HEK293 (cell line): Measurements from ENCODE around the gene DEFB113.

Experiments used
- CTCF ChIA-PET: fragments of 350-600 bp; formaldehyde crosslinking; extraction: SDS; loops from one replicate; lab custom pipeline; 2021; ENCODE audit warnings: antibody characterized with exemption; lab: Yijun Ruan, JAX
- POLR2A ChIA-PET: fragments of 300-600 bp; formaldehyde crosslinking; extraction: SDS; loops from one replicate; lab custom pipeline; 2020; ENCODE audit warnings: antibody characterized with exemption, inconsistent platforms; lab: Yijun Ruan, JAX
- H3K27ac ChIP-seq: fragments of 200-500 bp; sonication (Bioruptor generic); 2 replicates; pipeline ENCODE4 v1.5.1; 2014; ENCODE audit warnings: low read depth, low read length, control low read depth, inconsistent platforms; ENCODE audit errors: extremely low read depth
- H3K36me3 ChIP-seq, 2 experiments: fragments of 200-500 bp in 1 of 2; sonication (Bioruptor generic) in 1 of 2; 1 replicate in 1 of 2; 2 replicates in 1 of 2; pipeline ENCODE4 v1.5.1; 2014 to 2017; ENCODE audit warnings: inconsistent platforms in 2 of 2, low read length in 2 of 2; ENCODE audit not compliant: control insufficient read depth in 2 of 2, insufficient read depth in 1 of 2
- H3K4me1 ChIP-seq: fragments of 200-500 bp; sonication (Bioruptor generic); 2 replicates; pipeline ENCODE4 v1.5.1; 2014; ENCODE audit warnings: mild to moderate bottlenecking, low read length, inconsistent platforms; ENCODE audit not compliant: control insufficient read depth, insufficient read depth
- H3K4me3 ChIP-seq: 2 replicates; pipeline ENCODE4 v1.5.1; 2011; ENCODE audit warnings: low read depth, mild to moderate bottlenecking, control low read depth, low read length, moderate library complexity
- H3K9me3 ChIP-seq: fragments of 200-500 bp; sonication (Bioruptor generic); 2 replicates; pipeline ENCODE4 v1.5.1; 2014; ENCODE audit warnings: low read depth, low read length, inconsistent platforms; ENCODE audit not compliant: control insufficient read depth, insufficient read depth
- GLIS2 ChIP-seq: fragments of 450-650 bp; formaldehyde crosslinking; IDR thresholded peaks from 2 replicates; pipeline ENCODE4 v1.5.1; 2016; ENCODE audit warnings: missing biosample characterization, missing genetic modification characterization
- HOXA7 ChIP-seq: sonication (generic); formaldehyde crosslinking; IDR thresholded peaks from 2 replicates; pipeline ENCODE4 v1.8.1; 2022; ENCODE audit warnings: missing genetic modification reagents, borderline replicate concordance
- HOXC10 ChIP-seq: sonication (generic); formaldehyde crosslinking; IDR thresholded peaks from 2 replicates; pipeline ENCODE4 v1.8.1; 2023; ENCODE audit warnings: mild to moderate bottlenecking, missing genetic modification reagents
- IKZF3 ChIP-seq: fragments of 450-650 bp; IDR thresholded peaks from 2 replicates; pipeline ENCODE4 v1.5.0; 2018; ENCODE audit warnings: missing biosample characterization, mild to moderate bottlenecking, missing genetic modification characterization, moderate library complexity
- KLF10 ChIP-seq: fragments of 450-650 bp; IDR thresholded peaks from 2 replicates; pipeline ENCODE4 v1.5.1; 2018; ENCODE audit warnings: missing biosample characterization, mild to moderate bottlenecking, missing genetic modification characterization
- KLF7 ChIP-seq: fragments of 450-650 bp; formaldehyde crosslinking; IDR thresholded peaks from 2 replicates; pipeline ENCODE4 v1.5.1; 2016; ENCODE audit warnings: missing biosample characterization, missing genetic modification characterization, borderline replicate concordance
- MEIS1 ChIP-seq: sonication (generic); formaldehyde crosslinking; IDR thresholded peaks from 2 replicates; pipeline ENCODE4 v1.8.1; 2022; ENCODE audit warnings: missing genetic modification reagents, mild to moderate bottlenecking, borderline replicate concordance
- PATZ1 ChIP-seq: fragments of 450-650 bp; formaldehyde crosslinking; IDR thresholded peaks from 2 replicates; pipeline ENCODE4 v1.5.1; 2016; ENCODE audit warnings: missing biosample characterization, missing genetic modification characterization
- PBX3 ChIP-seq: sonication (generic); formaldehyde crosslinking; IDR thresholded peaks from 2 replicates; pipeline ENCODE4 v1.8.1; 2022; ENCODE audit warnings: mild to moderate bottlenecking, moderate library complexity, missing genetic modification reagents
- PRDM1 ChIP-seq: fragments of 450-650 bp; formaldehyde crosslinking; IDR thresholded peaks from 2 replicates; pipeline ENCODE4; 2016; ENCODE audit warnings: missing biosample characterization, missing genetic modification characterization
- ZFP3 ChIP-seq: fragments of 450-650 bp; formaldehyde crosslinking; IDR thresholded peaks from 2 replicates; pipeline ENCODE4 v1.5.1; 2016; ENCODE audit warnings: low read depth, missing biosample characterization, missing genetic modification characterization
- ZIC2 ChIP-seq: fragments of 450-650 bp; formaldehyde crosslinking; IDR thresholded peaks from 2 replicates; pipeline ENCODE4 v1.5.1; 2016; ENCODE audit warnings: missing biosample characterization, missing genetic modification characterization
- ZNF10 ChIP-seq: fragments of 450-650 bp; formaldehyde crosslinking; IDR thresholded peaks from 2 replicates; pipeline ENCODE4 v1.5.1; 2017; ENCODE audit warnings: missing biosample characterization, missing genetic modification characterization
- ZNF132 ChIP-seq: fragments of 450-650 bp; formaldehyde crosslinking; IDR thresholded peaks from 2 replicates; pipeline ENCODE4 v1.5.1; 2017; ENCODE audit warnings: missing biosample characterization, missing genetic modification characterization, borderline replicate concordance
- ZNF155 ChIP-seq: fragments of 450-650 bp; formaldehyde crosslinking; IDR thresholded peaks from 2 replicates; pipeline ENCODE4 v1.5.1; 2016; ENCODE audit warnings: missing biosample characterization, missing genetic modification characterization
- ZNF175 ChIP-seq: fragments of 450-650 bp; formaldehyde crosslinking; IDR thresholded peaks from 2 replicates; pipeline ENCODE4 v1.5.1; 2016; ENCODE audit warnings: missing biosample characterization, missing genetic modification characterization
- ZNF223 ChIP-seq: fragments of 450-650 bp; formaldehyde crosslinking; IDR thresholded peaks from 2 replicates; pipeline ENCODE4 v1.5.1; 2016; ENCODE audit warnings: missing biosample characterization, missing genetic modification characterization
- ZNF24 ChIP-seq: fragments of 450-650 bp; formaldehyde crosslinking; IDR thresholded peaks from 2 replicates; pipeline ENCODE4 v1.5.1; 2016; ENCODE audit warnings: missing biosample characterization, missing genetic modification characterization
- ZNF350 ChIP-seq: fragments of 450-650 bp; formaldehyde crosslinking; IDR thresholded peaks from 2 replicates; pipeline ENCODE4 v1.5.0; 2017; ENCODE audit warnings: missing biosample characterization, mild to moderate bottlenecking, missing genetic modification characterization
- ZNF423 ChIP-seq: fragments of 450-650 bp; formaldehyde crosslinking; IDR thresholded peaks from 2 replicates; pipeline ENCODE4 v1.5.1; 2016; ENCODE audit warnings: missing biosample characterization, missing genetic modification characterization
- ZNF488 ChIP-seq: fragments of 450-650 bp; formaldehyde crosslinking; IDR thresholded peaks from 2 replicates; pipeline ENCODE4 v1.5.1; 2016; ENCODE audit warnings: missing biosample characterization, missing genetic modification characterization
- ZNF501 ChIP-seq: fragments of 450-650 bp; formaldehyde crosslinking; IDR thresholded peaks from 2 replicates; pipeline ENCODE4 v1.5.1; 2016; ENCODE audit warnings: missing biosample characterization, missing genetic modification characterization
- ZNF548 ChIP-seq: fragments of 450-650 bp; formaldehyde crosslinking; IDR thresholded peaks from 2 replicates; pipeline ENCODE4 v1.5.1; 2016; ENCODE audit warnings: missing biosample characterization, missing genetic modification characterization
- ZNF549 ChIP-seq: fragments of 450-650 bp; IDR thresholded peaks from 2 replicates; pipeline ENCODE4 v1.5.1; 2018; ENCODE audit warnings: missing biosample characterization, missing genetic modification characterization, mild to moderate bottlenecking, inconsistent platforms, moderate library complexity
- ZNF561 ChIP-seq: fragments of 450-650 bp; IDR thresholded peaks from 2 replicates; pipeline ENCODE4 v1.5.1; 2018; ENCODE audit warnings: missing biosample characterization, missing genetic modification characterization, borderline replicate concordance
- ZNF596 ChIP-seq: fragments of 450-650 bp; IDR thresholded peaks from 2 replicates; pipeline ENCODE4 v1.5.0; 2018; ENCODE audit warnings: missing biosample characterization, mild to moderate bottlenecking, missing genetic modification characterization, moderate library complexity
- ZNF629 ChIP-seq: fragments of 450-650 bp; formaldehyde crosslinking; IDR thresholded peaks from 2 replicates; pipeline ENCODE4 v1.5.1; 2017; ENCODE audit warnings: missing biosample characterization, missing genetic modification characterization
- ZNF660 ChIP-seq: fragments of 450-650 bp; IDR thresholded peaks from 2 replicates; pipeline ENCODE4 v1.5.1; 2018; ENCODE audit warnings: missing biosample characterization, mild to moderate bottlenecking, missing genetic modification characterization
- ZNF830 ChIP-seq: fragments of 450-650 bp; IDR thresholded peaks from 2 replicates; pipeline ENCODE4 v1.5.0; 2018; ENCODE audit warnings: missing biosample characterization, missing genetic modification characterization, low read depth, mild to moderate bottlenecking, moderate library complexity

DEFB113 gene

GRCh38 chr6:49980898-49981297 lies 11.5 kb upstream of the DEFB113 start:
- POLR2A ChIA-PET: no interaction called here
- H3K9me3 ChIP-seq: no peaks in the 10 kb centered on the region
- no peaks in the 10 kb centered on the region for H3K36me3 ChIP-seq
- H3K4me1 ChIP-seq: no peaks in the 10 kb centered on the region
- CTCF ChIA-PET: interaction anchor here (0.7 to 1.1 kb wide), 2 partner anchors 12 to 113 kb away, joined by 3 to 4 read pairs; no protein-coding TSS in a partner anchor
- no peak overlapping the region for H3K4me3 ChIP-seq
- no peak overlapping the region for H3K27ac ChIP-seq
- TF ChIP-seq MEIS1: no peak
- TF ChIP-seq GLIS2 (tag by site-specific recombination): no peak
- TF ChIP-seq ZNF175: no peak
- TF ChIP-seq PATZ1 (tag by site-specific recombination): no peak
- no peak for TF ChIP-seq ZNF501 (tag by site-specific recombination)
- no peak for TF ChIP-seq ZNF596
- no peak for TF ChIP-seq ZNF660 (tag by site-specific recombination)
- no peak for TF ChIP-seq ZNF561
- no peak for TF ChIP-seq ZNF830 (tag by site-specific recombination)
- no peak for TF ChIP-seq PRDM1 (tag by site-specific recombination)
- TF ChIP-seq HOXA7 (CRISPR knock-in tag): no peak
- TF ChIP-seq ZNF548: no peak
- TF ChIP-seq ZNF223 (tag by site-specific recombination): no peak
- no peak for TF ChIP-seq ZNF155 (tag by site-specific recombination)
- no peak for TF ChIP-seq KLF10
- no peak for TF ChIP-seq ZNF549 (tag by site-specific recombination)
- TF ChIP-seq ZNF629: no peak
- no peak for TF ChIP-seq IKZF3 (tag by site-specific recombination)
- TF ChIP-seq KLF7 (tag by site-specific recombination): no peak

GRCh38 chr6:49979584-49979983 lies 10.2 kb upstream of the DEFB113 start:
- H3K27ac ChIP-seq: no peak overlapping the region
- ChIA-PET POLR2A (no interaction called here), CTCF (interaction anchor here (0.6 to 1.1 kb wide), 2 partner anchors 20 to 686 kb away, joined by 4 read pairs; no protein-coding TSS in a partner anchor)
- TF ChIP-seq HOXC10 (CRISPR knock-in tag) (no peak), IKZF3 (tag by site-specific recombination) (no peak), ZFP3 (tag by site-specific recombination) (no peak), ZNF24 (tag by site-specific recombination) (no peak), PBX3 (no peak), ZIC2 (tag by site-specific recombination) (no peak), ZNF132 (no peak), ZNF488 (tag by site-specific recombination) (no peak), ZNF423 (tag by site-specific recombination) (no peak), ZNF350 (tag by site-specific recombination) (no peak), ZNF10 (tag by site-specific recombination) (no peak)
- H3K4me1 ChIP-seq: no peaks in the 10 kb centered on the region
- no peaks in the 10 kb centered on the region for H3K9me3 ChIP-seq
- H3K36me3 ChIP-seq: no peaks in the 10 kb centered on the region
- H3K4me3 ChIP-seq: no peak overlapping the region
